HuH-7.5 (cell line): Measurements from ENCODE around the gene C1QTNF6.

Experiments used
- DNase-seq: peaks from one replicate; pipeline ENCODE4 v3.0.0; 2011; ENCODE audit warnings: low spot score

Gene C1QTNF6

GRCh38 chr22:37223965-37224551 is 36.0 kb upstream of the C1QTNF6 start:
- no peak for DNase-seq

DNA sequence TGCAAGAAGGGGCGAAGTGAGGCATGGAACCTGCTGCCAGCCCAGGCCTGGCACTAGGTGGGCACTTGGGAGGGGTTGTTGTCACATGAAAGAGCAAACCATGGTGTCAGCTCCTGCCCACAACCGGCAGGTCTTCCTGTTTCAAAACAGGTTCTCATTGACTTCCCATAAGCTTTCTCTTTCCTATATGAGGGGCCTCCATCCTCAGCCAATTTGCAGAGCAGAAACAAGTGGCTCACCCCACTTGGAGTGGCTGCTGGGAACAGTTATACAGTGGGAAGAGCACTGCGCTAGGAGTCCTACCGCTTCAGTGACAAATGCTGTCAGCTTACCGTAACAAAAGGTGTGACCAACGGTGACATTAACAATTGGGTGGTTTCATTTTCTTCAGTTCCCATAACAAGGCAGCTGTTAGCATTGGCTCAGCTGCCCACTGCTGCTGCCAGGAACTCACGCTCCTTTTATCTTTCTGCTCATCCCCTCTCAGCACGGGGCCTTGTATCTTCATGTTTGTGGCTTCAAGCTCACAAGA is 34.5 kb upstream of the C1QTNF6 start:
- DNase-seq, result no peak

DNA sequence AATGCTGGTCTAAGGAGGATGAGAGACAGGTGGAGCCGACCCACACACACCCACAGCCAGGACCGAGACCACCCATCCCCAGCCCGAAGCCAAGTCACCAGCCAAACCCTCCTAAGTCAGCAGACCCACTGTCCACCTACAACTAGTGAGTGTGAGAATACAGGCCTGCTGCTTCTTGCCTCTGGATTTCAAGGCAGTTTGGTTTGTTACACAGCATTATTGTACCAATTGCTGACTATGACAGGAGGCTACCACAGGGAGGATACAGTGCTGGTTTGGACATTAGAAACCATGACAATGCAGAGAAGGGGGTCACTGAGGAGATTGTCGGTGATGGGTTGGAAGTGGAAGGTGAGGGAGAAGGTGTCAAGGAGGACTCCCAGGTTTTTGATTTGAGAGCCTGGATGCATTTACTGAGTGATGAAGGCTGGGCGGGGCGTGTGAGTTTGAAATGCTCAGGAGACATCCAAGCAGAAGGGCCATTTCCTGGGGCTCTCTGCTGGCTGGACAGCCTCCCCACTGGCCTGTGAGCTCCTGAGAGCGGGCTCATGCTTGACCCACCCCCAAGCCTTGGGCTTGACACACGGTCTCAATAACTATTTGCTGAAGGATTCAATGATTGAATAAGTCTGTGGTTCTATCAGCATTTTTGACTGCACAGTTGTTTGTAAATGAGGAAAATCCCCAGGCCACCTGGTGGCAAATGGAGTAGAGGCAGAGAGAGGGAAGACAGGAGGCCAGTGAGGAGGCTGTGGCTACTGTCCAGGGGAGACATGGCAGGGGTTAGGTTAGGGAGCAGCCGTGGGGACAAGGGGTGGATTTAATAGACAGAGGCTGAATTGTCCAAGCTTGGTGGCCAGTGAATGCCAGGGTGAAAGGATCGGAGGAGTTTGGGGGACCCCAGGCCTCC is 33.6 kb upstream of the C1QTNF6 start:
- DNase-seq, result no peak

DNA sequence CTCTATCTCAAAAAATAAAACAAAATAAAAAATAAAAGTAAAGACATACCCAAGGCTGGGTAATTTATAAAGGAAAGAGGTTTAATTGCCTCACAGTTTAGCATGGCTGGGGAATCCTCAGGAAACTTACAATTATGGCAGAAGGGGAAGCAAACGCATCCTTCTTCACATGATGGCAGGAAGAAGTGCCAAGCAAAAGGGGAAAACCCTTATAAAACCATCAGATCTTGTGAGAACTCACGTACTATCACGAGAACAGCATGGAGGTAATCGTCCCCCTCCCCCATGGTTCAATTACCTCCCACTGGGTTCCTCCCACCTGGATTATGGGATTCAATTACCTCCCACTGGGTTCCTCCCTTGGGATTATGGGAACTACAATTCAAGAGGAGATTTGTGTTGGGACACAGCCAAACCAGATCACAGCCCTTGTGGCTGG is 32.5 kb upstream of the C1QTNF6 start:
- DNase-seq, result no peak

DNA sequence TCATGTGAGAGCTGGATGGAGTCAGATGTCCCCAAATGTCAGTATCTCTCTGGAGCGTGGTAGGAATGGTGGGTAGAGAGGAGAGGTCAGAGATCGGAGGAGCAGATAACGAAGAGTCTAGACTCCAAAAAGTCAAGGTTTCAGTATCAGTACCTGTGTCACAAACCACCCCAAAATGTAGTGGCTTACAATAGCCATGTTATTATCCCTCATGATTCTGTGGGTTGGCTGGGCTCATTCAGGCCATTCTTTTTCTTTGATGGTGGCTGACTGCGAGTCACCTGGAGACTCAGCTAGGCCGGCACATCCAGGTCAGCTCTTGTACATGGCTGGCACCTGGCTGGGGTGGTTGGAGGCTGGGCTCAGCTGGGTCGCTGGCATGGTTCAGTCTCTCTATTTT is 31.5 kb upstream of the C1QTNF6 start:
- no peak for DNase-seq

DNA sequence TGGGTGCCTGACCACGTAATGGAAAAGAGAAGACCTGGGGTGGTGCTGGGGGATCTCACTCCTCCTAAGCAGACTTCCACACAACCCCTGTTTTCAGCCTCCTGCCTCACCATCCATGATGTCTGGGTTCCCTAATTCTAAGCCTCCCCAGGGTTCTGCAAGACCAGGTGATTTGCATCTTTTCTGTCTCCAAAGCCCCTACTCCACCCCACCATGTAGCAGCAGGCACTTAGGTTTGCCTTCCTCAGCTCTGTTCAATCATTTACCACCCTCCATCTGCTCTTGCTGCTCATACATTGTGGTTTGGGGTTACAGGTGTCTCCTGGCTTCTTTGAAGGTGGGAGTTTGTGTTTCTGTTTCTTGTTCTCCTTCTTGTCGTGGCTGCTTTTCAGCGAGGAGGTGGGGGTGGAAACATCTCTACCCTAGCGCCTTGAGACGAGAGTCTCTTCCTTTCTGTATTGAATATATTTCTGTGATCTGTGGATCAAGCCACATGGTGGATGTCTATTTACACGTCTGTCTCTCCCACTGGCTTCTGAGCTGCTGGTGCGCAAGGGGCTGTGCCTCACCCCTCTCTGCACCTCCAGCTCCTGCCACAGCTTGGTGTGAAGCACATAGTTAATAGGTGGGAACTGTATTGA is 30.8 kb upstream of the C1QTNF6 start:
- DNase-seq, result no peak

DNA sequence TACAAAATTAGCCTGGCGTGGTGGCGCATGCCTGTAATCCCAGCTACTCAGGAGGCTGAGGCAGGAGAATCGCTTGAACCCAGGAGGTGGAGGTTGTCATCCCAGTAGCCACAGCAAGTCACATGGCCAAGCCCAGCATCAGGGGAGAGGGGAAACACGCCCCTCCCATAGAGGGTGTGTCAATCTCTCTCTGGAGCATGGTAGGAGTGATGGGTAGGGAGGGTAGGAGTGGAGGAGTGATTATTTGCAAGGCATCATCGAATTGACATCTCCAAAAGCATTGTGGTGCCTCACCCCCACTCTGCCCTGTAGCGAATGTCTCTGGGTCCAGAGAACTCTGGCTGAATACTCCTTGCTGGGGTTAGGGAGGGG is 30.3 kb upstream of the C1QTNF6 start:
- no peak for DNase-seq

DNA sequence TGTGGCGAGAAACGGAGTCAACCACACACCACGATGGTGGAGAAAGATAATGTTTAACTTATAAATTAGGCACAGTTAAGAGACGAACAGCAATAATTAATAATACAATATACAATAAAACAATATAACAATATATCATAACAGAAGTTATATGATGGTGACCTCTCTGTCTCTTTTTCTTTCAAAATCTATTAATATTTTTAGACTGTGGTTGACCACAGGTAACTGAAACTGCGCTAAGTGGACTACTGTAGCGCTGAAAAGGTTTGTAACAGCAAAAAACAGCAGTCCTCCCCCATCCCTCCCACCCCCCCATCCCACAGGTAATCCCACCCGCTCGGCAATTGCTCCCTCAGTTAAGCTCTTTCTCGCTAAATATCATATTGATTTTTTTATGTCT is 27.8 kb upstream of the C1QTNF6 start:
- no peak for DNase-seq

DNA sequence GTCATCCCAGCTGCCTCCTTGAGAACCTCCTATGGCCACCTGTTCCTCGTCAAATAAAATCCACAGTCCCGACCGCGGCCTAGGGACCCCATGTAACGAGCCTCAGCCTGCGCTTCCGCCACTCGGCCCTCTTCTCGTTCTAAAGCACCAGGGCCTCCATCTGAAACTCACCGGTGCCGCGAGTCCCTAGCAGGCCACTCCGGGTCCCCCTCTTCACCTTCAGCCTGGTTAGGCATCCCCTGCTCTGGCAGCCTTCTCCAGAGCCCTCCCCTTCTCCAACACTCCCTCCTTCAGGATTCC is 26.6 kb upstream of the C1QTNF6 start:
- no peak for DNase-seq

DNA sequence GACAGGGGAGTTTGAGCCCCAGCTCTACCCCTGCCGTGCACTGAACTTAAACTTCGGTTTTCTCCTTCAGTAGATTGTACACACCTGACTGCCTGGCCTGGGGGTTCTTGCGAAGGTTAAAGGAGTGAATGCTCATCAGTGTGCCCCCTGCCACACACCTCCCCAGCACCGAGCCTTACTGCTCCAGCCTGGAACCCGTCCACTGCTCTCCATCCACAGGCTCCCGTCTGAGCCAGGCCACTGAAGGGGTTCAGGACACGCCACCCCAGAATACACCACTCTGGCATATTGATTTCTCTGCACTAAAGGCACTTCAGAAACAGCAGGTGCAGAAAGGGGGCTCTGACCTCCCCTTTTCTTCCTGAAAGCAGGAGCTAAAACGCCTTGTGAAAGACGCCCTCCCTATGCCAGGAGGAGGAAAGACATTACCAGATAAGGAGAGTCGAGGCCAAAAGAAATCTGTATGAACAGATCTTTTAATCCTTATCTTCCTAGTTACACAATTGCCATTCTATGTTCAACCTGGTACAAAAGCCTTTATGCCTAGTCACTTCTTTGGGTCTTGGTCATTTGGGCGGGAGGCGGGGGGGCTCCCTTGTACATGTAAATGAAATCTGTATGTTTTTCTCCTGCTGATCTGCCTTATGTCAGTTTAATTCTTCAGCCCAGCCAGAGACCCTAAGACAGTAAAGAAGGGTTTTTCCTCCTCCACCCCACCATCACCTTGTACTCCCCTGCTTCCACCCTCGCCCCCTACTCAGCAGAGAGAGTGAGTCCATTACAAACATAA is 26.1 kb upstream of the C1QTNF6 start:
- DNase-seq, result no peak

GRCh38 chr22:37213218-37213855 is 25.3 kb upstream of the C1QTNF6 start:
- no peak for DNase-seq

DNA sequence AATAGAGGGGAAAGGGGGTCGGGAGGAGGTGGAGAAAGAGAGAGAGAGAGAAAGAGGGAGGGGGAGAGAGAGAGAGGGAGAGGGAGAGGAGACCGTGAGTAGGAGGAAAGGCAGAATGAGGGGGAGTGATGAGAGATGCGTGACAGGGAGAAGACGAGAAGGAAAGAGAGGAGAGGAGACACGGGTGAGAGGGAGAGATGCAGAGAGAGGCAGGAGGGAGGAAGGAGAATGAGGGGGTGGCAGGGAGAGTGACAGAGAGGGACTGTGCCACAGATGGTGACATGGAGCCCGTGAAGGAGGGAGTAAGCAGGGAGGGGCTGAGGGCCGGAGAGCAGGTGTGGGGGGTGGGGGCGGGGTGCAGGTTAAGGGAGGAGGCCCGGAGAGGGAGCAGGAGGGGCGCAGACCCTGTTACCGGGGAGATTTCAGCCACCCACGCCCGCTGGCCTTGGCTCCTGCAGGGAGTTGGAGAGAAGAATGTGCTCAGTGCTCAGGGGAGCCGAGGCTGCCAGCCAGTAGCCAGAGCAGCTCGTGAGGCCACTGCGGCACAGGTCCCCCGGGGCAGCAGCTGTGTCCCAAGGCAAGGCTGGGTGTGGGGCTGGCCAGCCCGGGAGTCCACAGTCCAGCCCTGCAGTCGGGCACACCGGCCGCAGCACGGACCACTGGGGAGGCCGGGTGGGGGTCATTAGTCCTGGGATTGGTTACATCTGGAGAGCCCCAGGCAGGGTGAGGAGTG is 24.3 kb upstream of the C1QTNF6 start, which contains the start of gene SSTR3:
Gene SSTR3 (minus strand): TSS at position 304 of the 733 bp plus-strand sequence. CDS start 4,674 bp downstream, outside the sequence.
- DNase-seq, result no peak

GRCh38 chr22:37211866-37212173 is 23.8 kb upstream of the C1QTNF6 start:
- DNase-seq, result no peak

DNA sequence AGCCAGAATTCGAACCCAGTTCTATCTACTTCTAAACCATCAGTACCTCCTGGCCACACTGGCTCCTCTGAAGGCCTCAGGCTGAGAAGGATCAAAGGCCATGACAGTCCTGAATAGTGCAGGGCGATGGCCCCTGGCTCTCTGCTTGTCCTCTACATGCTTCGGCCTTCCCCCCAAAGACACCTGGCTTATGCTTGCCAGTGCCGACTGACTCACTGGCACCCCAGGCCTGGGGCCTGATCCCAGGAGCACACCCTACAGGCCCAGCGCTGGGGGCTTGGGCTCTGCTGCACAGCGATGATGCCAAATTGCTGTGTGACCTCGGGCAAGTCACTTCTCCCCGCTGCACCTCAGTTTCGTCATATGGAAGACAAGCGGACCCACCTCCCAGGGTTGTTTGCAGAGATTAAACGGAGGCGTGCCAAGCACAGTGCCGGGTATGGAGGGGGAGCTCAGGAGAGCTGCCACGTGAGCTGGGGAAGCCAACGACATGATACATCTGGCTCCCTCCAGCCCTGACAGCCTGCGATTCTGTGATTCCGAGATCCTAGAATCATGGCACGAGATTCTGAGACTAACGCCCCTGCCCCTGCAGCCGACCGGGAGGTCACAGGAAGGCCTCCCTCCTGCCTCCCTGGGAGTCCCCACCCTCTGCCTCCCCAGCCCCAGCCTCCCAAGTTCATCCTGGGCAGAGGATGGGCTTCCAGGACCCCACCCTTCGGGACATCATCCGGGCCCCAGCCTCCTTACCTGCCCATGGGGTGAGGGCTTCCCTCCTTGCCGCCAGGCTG is 23.2 kb upstream of the C1QTNF6 start:
- no peak for DNase-seq

GRCh38 chr22:37210041-37210803 is 22.2 kb upstream of the C1QTNF6 start:
- DNase-seq, result no peak

DNA sequence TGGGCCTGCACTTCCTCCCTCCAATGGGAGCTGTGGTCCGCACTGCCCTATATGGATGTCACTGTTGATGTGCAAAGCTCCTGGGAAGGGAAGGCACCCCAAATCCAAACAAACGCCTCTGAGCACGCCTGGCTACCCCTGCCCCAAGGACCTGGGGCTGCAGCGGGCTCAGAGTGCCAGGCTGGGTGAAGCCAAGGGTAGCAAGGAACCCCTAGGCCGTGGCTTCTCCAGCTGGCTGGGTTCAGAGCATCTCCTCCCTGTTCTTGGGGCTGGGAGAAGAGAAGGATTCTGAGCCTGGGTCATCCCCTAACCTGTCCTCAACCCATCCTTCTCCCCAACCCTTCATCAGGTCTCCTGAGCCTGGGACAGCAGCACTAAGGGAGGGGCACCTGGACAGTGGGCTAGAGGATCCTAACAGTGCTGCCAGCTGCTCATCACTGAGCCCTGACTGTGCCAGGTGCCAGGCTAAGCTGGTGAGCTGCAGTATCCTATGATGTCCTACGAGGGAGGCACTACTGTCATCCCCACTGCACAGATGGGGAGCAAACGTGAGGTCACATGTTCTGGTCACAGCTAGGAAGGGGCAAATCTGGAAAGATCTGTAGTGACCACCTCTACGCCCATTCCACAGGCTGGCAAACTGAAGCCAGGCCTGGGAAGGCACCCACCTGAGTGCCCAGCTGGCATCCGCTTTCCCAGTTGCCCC is 21.2 kb upstream of the C1QTNF6 start:
- DNase-seq, result no peak

DNA sequence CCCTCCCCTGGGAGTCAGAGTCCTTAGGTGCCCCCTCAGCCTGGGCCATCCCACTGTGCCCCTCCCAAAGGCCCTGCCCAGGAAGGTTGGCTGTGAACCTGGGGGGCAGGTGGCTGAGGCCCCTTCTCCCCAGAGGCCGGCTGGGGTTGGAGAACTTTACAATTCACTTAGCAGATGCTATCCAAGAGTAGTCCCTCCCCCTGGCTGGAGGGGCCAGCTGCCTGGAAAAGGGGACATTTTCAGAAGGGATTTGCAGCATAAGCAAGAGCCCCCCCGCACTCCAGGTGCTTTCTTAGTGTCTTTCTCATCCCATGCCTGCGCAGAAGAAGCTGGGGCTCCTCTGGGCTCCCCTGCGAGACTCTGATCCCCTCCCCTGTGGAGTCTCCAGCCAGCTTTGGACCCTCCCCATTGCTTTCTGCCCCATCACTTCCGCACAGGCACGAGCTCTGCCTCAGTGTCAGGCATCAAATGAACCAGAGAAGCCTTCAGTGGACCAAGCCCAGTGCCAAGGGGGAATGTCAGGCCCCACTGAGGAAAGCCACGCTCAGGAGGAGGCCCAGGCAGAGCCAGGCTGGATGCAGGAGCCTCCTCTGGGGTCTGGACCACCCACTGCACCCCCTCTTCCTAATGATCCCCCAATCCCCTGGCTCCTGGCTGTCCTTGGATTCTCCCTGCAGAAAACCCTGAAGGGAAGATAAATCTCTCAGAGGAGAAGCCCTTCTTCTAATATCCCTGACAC is 20.5 kb upstream of the C1QTNF6 start:
- no peak for DNase-seq

- DNase-seq, result no peak
Observed at GRCh38 chr22:37207981-37208380, 19.9 kb upstream of the C1QTNF6 start.
